GM12864 (cell line): ENCODE measurements around the gene ARF4.
"Not testable (repeated sequence)": the region's sequence is repeated elsewhere in the genome, so short reads cannot be mapped to it uniquely, and the experiment has no call there.

ENCODE experiments used
- DNase-seq: peaks from one replicate; pipeline ENCODE4 v3.0.0-alpha.2; 2011; ENCODE audit warnings: low read depth
- H3K4me3 ChIP-seq: 2 replicates; pipeline ENCODE4 v1.5.1; 2011; ENCODE audit warnings: mild to moderate bottlenecking, low read depth, low read length, control low read depth
- TF ChIP-seq, protein P1 (sequence below): IDR thresholded peaks from 2 replicates; pipeline ENCODE4 v1.5.1; 2011; ENCODE audit warnings: low read depth, mild to moderate bottlenecking, moderate library complexity, low read length, control low read depth, inconsistent platforms; ENCODE audit errors: missing control alignments

Gene ARF4

DNA sequence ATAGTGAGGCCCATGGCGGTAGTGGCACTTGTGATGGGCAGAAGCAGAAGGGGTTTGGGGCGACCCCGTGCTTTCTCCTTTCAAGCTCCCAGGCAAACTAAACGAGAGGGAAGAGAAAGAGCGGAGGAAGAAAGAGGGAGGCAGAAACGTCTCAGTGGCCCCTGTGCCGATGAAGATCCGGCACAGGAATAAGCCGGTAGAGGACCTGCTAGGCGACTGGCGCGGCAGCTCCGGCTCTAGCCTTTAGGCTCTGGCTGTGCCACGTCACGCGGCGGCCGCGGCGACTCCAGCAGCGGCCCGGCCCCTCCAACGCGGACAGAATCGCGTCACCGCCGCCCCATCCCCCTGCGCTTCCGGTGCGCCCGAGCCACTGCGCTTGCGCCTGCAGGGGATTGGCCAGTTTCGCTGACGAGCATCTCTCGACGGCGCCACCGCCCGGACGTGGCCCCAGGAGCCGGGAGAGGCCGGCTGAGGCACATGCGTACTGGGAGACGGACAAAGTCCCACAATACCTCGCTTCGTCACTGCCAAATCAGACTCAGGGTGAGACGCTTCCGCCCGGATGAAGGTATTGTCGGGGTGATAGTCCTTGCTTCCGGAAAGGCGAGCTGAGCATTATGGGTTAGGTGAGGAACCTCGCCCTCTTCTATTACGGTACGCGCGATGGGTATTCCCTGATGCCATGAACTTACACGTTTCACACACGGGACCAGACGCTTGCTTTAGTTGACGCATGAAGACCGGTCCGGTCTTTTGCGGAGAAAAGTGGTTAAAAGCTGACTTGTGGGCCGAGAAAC lies at the start of gene ARF4:
Gene ARF4, minus strand, starts transcription at position 218 of the 797 bp plus-strand sequence. Its CDS starts 204 bp downstream, at position 14.
- TF ChIP-seq, protein P1, sequence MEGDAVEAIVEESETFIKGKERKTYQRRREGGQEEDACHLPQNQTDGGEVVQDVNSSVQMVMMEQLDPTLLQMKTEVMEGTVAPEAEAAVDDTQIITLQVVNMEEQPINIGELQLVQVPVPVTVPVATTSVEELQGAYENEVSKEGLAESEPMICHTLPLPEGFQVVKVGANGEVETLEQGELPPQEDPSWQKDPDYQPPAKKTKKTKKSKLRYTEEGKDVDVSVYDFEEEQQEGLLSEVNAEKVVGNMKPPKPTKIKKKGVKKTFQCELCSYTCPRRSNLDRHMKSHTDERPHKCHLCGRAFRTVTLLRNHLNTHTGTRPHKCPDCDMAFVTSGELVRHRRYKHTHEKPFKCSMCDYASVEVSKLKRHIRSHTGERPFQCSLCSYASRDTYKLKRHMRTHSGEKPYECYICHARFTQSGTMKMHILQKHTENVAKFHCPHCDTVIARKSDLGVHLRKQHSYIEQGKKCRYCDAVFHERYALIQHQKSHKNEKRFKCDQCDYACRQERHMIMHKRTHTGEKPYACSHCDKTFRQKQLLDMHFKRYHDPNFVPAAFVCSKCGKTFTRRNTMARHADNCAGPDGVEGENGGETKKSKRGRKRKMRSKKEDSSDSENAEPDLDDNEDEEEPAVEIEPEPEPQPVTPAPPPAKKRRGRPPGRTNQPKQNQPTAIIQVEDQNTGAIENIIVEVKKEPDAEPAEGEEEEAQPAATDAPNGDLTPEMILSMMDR = no peak
- H3K4me3 ChIP-seq = peak within 1 kb of the TSS; percentile 94
- peak; percentile 99 for DNase-seq

DNA sequence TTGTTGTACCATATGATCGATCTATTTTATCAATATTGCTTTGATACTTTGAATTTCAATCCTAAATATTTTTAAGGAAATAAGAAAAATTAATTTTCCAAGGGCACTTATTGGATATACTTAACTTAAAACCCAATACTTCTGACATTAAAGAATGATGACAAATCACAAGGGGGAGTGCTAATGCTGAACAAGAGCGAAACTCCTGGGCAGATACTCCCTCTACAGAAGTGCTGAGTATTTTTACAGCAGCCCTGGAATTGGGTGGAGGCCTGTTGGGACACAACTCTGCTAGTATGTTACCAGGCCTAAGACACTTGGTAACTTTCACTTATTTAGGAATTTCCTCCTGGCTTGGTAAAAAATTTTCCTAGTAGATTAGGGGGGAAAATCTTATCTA lies 49.6 kb upstream of the ARF4 start:
- H3K4me3 ChIP-seq = no peak overlapping the region
- DNase-seq = no peak
- TF ChIP-seq, protein P1 = no peak

DNA sequence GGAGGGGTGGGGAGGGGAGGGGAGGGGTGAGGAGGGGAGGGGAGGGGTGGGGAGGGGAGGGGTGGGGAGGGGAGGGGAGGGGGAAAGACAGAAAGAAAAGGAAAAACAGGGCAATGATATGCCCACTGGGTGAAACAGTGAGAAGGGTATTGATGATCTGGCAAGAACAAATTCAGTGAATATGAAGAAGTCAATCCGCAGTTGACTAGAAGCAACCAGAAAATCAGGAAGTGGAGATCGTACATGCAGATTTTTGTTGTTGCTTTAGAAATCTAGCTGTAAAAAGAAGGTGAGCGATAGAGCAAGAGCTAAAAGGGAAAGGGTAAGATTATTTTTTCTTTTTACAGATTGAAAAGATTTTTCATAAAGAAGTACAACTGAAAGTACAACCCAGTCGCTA lies 47.6 kb upstream of the ARF4 start:
- H3K4me3 ChIP-seq = no peak overlapping the region
- DNase-seq = no peak
- TF ChIP-seq, protein P1 = no peak

DNA sequence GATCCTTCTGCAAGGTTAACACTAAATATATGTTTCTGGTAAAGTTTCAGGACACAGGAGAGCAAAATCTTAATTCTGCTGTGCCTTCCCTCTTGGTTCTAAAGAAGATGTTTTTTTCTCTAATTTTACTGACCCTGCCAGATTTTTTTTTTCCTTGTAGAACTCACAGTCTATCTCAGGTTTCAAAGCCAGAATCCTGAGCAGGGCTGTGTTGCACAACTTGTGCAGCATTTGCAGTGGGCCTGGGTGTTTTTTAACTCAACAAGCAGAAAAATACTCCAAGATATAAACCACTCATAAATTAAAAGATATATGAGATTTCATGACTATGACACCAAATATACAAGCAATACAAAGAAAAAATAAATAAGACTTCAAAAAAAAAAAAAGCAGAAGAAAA lies 40.2 kb upstream of the ARF4 start:
- DNase-seq = no peak
- no peak overlapping the region for H3K4me3 ChIP-seq
- TF ChIP-seq, protein P1 = no peak

DNA sequence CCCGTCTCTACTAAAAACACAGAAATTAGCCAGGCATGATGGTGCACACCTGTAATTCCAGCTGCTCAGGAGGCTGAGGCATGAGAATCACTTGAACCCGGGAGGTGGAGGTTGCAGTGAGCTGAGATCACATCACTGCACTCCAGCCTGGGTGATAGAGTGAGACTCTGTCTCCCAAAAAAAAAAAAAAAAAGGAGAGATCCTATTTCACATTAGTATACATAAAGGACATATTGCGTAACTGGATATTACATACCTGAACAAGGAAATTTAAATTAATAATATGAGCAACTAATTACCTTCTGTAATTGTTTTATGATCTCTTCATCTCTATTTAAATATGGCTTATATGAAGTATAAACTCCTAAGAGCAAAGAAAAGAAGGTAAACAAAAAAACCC lies 37.1 kb upstream of the ARF4 start:
- not testable (repeated sequence) for DNase-seq, H3K4me3 ChIP-seq

DNA sequence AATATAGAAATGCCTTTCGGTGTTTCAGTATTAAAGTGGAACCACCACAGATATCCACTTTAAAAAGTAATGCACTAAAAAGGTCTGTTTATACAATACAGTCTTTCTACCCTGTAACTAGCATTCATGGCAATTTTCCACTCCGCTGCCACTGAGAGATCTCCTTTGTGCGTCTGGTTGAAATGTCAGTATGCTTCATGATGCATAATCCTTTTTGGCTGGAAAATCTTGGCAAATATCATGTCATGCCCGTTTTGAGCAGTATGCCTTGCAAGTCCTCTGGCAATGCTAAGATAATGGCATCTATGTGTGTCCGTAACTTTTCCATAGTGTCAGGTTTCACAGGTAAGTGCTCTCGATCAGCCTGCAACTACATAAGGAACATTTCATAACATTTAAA lies 30.8 kb upstream of the ARF4 start:
- no peak overlapping the region for H3K4me3 ChIP-seq
- TF ChIP-seq, protein P1 = no peak
- no peak for DNase-seq

DNA sequence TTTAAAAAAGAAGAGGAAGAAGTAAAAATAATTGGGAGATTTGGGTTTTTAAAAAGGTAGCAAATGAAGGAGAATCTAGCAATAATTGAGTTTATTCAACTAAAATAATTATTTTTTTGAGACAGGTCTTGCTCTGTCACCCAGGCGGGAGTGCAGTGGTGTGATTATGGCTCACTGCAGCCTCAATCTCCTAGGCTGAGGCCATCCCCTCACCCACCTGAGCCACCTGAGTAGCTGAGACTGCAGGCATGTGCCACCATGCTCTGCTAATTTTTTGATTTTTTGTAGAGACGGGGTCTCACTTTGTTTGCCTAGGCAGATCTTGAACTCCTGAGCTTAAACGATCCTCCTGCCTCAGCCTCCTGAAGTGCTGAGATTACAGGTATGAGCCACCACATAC lies 27.7 kb upstream of the ARF4 start:
- no peak for DNase-seq
- TF ChIP-seq, protein P1 = no peak
- H3K4me3 ChIP-seq = no peak overlapping the region
